ENCODE results near the gene CES4A.

Gene CES4A

DNA sequence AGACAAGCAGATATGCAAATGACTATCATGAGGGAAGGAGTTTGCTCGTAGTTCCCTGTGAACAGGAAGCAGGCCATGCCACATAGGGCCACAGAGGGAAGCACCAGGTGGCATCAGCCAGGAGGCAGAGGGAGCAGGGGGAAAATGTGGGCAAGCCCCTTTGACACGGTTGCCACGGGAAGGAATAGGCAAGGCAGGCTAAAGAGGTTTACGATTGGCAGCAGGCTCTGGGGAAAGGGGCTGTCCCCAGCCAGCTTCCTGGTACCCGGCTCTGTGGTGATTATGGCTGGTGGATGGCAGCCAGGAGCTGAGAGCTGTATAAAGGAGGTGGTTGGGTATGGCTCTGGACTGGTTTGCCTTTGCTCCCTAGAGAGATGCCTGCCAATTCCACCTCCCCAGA is 26.5 kb upstream of the CES4A start:
- DNase-seq: peak in 2 of 3 donors; percentile 48 to 52
- ChIA-PET CTCF (interaction anchor here (1.1 to 13.1 kb wide), 10 partner anchors 10 to 236 kb away, joined by 3 to 124 read pairs (median 4); partner anchors contain the start of genes B3GNT9 and CES4A), POLR2A (no interaction called here)
- no peaks in the 10 kb centered on the region for H3K9me3 ChIP-seq (ENCODE audit: control extremely low read depth in 1 of 5, control insufficient read depth in 4 of 5, insufficient read depth in 2 of 5, low read depth in 1 of 5, low read length in 4 of 5)
- WGBS (ENCODE audit: insufficient coverage): 0% methylated on average over 5 of the region's 5 CpGs
- H3K36me3 ChIP-seq (ENCODE audit: control insufficient read depth in 4 of 4, insufficient read depth in 4 of 4, low read length in 3 of 4): no peaks in the 10 kb centered on the region
- H3K4me1 ChIP-seq (ENCODE audit: control extremely low read depth in 1 of 4, control insufficient read depth in 4 of 4, insufficient read depth in 4 of 4, low read length in 3 of 4): peaks cover 0 to 18% (median 13%) of the 10 kb centered on the region in 4 experiments
- no peaks in the 10 kb centered on the region for H3K27me3 ChIP-seq (replicated peaks in 2 of 5; ENCODE audit: control insufficient read depth in 4 of 5, insufficient read depth in 5 of 5, low read length in 4 of 5)
- no peak overlapping the region for H3K27ac ChIP-seq (ENCODE audit: insufficient read depth in 1 of 2, low read depth in 1 of 2, low read length in 2 of 2, poor library complexity in 1 of 2, severe bottlenecking in 2 of 2)
- peak overlapping the region in 2 of 7 experiments; percentile 12 to 19 for H3K4me3 ChIP-seq (ENCODE audit: control insufficient read depth in 1 of 7, extremely low read depth in 1 of 7, insufficient read depth in 4 of 7, low read depth in 2 of 7, low read length in 6 of 7)

DNA sequence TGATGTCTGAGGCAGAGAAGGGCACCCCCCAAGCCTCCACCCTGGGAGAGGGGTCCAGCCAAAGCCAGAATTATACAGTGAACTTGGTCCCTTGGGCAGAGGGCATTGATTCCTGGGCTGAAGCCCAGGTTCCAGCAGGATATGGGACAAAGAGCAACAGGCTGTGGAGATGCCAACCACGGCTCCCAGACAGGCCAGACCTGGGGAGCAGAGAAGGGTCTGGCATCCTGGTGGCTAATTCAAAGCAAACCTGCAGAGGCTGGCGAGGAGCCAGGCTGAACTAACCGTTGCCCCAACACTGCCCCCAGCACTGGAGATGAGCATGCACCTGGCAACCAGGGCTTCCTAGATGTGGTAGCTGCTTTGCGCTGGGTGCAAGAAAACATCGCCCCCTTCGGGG is 24.3 kb upstream of the CES4A start:
- DNase-seq: no peak
- no peaks in the 10 kb centered on the region for H3K36me3 ChIP-seq (ENCODE audit: control insufficient read depth in 4 of 4, insufficient read depth in 4 of 4, low read length in 3 of 4)
- H3K4me1 ChIP-seq (ENCODE audit: control extremely low read depth in 1 of 4, control insufficient read depth in 4 of 4, insufficient read depth in 4 of 4, low read length in 3 of 4): peaks cover 0 to 18% (median 13%) of the 10 kb centered on the region in 4 experiments
- 92% methylated on average over 6 of the region's 6 CpGs for WGBS (ENCODE audit: insufficient coverage)
- ChIA-PET POLR2A (no interaction called here), CTCF (interaction anchor here (0.8 to 13.1 kb wide), 6 partner anchors 8 to 221 kb away, joined by 3 to 124 read pairs (median 6); no protein-coding TSS in a partner anchor)
- no peak overlapping the region for H3K27ac ChIP-seq (ENCODE audit: insufficient read depth in 1 of 2, low read depth in 1 of 2, low read length in 2 of 2, poor library complexity in 1 of 2, severe bottlenecking in 2 of 2)
- no peaks in the 10 kb centered on the region for H3K27me3 ChIP-seq (replicated peaks in 2 of 5; ENCODE audit: control insufficient read depth in 4 of 5, insufficient read depth in 5 of 5, low read length in 4 of 5)
- no peaks in the 10 kb centered on the region for H3K9me3 ChIP-seq (ENCODE audit: control extremely low read depth in 1 of 5, control insufficient read depth in 4 of 5, insufficient read depth in 2 of 5, low read depth in 1 of 5, low read length in 4 of 5)
- no peak overlapping the region for H3K4me3 ChIP-seq (ENCODE audit: control insufficient read depth in 1 of 7, extremely low read depth in 1 of 7, insufficient read depth in 4 of 7, low read depth in 2 of 7, low read length in 6 of 7)

DNA sequence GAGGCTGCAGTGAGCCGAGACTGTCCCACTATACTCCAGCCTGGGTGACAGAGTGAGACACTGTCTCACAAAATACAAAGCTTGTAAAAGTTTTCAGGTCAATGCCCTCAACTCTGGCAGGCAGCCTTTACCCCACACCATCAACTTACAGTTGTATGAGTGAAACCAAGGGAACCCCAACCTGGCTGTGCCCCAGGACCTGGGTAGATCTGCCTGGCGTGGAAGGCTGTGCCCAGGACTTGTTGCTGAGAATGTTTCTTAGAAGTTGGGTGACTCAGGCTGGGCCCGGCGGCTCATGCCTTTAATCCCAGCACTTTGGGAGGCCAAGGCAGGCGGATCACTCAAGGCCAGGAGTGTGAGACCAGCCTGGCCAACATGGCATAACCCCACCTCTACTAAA is 19.5 kb upstream of the CES4A start:
- ChIA-PET CTCF (interaction anchor here (0.6 to 12.2 kb wide), 4 partner anchors 7 to 191 kb away, joined by 3 to 124 read pairs (median 4); partner anchors contain the start of genes CES3, FBXL8 and TRADD), POLR2A (no interaction called here)
- H3K27ac ChIP-seq (ENCODE audit: insufficient read depth in 1 of 2, low read depth in 1 of 2, low read length in 2 of 2, poor library complexity in 1 of 2, severe bottlenecking in 2 of 2): no peak overlapping the region
- no peak overlapping the region for H3K4me3 ChIP-seq (ENCODE audit: control insufficient read depth in 1 of 7, extremely low read depth in 1 of 7, insufficient read depth in 4 of 7, low read depth in 2 of 7, low read length in 6 of 7)
- H3K9me3 ChIP-seq (ENCODE audit: control extremely low read depth in 1 of 5, control insufficient read depth in 4 of 5, insufficient read depth in 2 of 5, low read depth in 1 of 5, low read length in 4 of 5): no peaks in the 10 kb centered on the region
- peaks cover 0 to 3% (median 0%) of the 10 kb centered on the region in 5 experiments for H3K27me3 ChIP-seq (replicated peaks in 2 of 5; ENCODE audit: control insufficient read depth in 4 of 5, insufficient read depth in 5 of 5, low read length in 4 of 5)
- peaks cover 0 to 2% (median 0%) of the 10 kb centered on the region in 4 experiments for H3K36me3 ChIP-seq (ENCODE audit: control insufficient read depth in 4 of 4, insufficient read depth in 4 of 4, low read length in 3 of 4)
- H3K4me1 ChIP-seq (ENCODE audit: control extremely low read depth in 1 of 4, control insufficient read depth in 4 of 4, insufficient read depth in 4 of 4, low read length in 3 of 4): no peaks in the 10 kb centered on the region
- DNase-seq: no peak
- 100% methylated on average over 3 of the region's 5 CpGs for WGBS (ENCODE audit: insufficient coverage)

DNA sequence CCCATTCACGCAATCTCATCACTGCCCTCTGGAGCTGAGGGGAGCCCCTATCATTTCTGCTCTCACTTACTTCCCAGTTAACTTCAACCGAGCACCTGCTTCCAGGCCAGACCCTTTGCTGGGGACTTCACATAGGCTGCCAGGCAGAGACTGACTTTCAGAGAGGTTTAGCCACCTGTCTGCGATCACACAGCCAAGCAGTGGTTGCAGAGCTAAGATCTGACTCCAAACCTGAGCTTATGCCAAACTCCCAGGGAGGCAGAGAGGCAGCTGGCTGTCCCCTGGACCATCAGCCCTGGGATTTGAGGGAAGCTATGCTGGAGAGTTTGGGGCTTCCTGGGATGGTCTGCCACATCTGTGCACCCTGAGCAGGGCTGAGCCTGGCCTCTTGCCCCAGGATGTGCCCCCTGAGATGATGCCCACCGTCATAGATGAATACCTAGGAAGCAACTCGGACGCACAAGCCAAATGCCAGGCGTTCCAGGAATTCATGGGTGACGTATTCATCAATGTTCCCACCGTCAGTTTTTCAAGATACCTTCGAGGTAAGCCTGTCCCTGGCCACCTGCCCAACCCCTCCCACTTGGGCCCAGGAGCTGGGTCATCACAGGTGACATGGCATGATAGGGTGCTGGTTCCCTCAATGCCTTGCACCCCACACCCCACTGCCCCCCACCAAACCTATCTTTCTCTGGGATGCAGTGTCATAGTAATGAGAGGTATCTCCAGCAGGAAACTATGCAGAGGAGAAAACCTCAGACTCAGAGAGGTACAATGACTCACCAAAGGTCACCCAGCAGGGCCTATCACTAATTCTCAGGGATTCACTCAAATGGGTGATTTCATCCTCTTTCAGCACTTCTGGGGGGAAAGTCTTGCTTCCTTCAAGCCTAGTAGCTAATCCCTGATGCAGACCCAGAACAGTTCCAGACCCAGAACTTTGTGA is 17.3 kb upstream of the CES4A start:
- no peaks in the 10 kb centered on the region for H3K9me3 ChIP-seq (ENCODE audit: control extremely low read depth in 1 of 5, control insufficient read depth in 4 of 5, insufficient read depth in 2 of 5, low read depth in 1 of 5, low read length in 4 of 5)
- no peak for DNase-seq
- peaks cover 0 to 1% (median 0%) of the 10 kb centered on the region in 4 experiments for H3K4me1 ChIP-seq (ENCODE audit: control extremely low read depth in 1 of 4, control insufficient read depth in 4 of 4, insufficient read depth in 4 of 4, low read length in 3 of 4)
- ChIA-PET CTCF (interaction anchor here (1.0 to 12.2 kb wide), 8 partner anchors 8 to 188 kb away, joined by 3 to 124 read pairs (median 4); partner anchors contain the start of genes CES3, FBXL8 and TRADD), POLR2A (no interaction called here)
- no peak overlapping the region for H3K4me3 ChIP-seq (ENCODE audit: control insufficient read depth in 1 of 7, extremely low read depth in 1 of 7, insufficient read depth in 4 of 7, low read depth in 2 of 7, low read length in 6 of 7)
- peaks cover 0 to 2% (median 0%) of the 10 kb centered on the region in 4 experiments for H3K36me3 ChIP-seq (ENCODE audit: control insufficient read depth in 4 of 4, insufficient read depth in 4 of 4, low read length in 3 of 4)
- H3K27ac ChIP-seq (ENCODE audit: insufficient read depth in 1 of 2, low read depth in 1 of 2, low read length in 2 of 2, poor library complexity in 1 of 2, severe bottlenecking in 2 of 2): no peak overlapping the region
- 90% methylated on average over 10 of the region's 10 CpGs for WGBS (ENCODE audit: insufficient coverage)
- H3K27me3 ChIP-seq (replicated peaks in 2 of 5; ENCODE audit: control insufficient read depth in 4 of 5, insufficient read depth in 5 of 5, low read length in 4 of 5): peaks cover 0 to 5% (median 0%) of the 10 kb centered on the region in 5 experiments

DNA sequence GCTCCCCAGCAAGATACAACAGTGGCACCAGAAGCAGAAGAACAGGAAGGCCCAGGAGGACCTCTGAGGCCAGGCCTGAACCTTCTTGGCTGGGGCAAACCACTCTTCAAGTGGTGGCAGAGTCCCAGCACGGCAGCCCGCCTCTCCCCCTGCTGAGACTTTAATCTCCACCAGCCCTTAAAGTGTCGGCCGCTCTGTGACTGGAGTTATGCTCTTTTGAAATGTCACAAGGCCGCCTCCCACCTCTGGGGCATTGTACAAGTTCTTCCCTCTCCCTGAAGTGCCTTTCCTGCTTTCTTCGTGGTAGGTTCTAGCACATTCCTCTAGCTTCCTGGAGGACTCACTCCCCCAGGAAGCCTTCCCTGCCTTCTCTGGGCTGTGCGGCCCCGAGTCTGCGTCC is 15.4 kb upstream of the CES4A start:
- CTCF ChIA-PET: interaction anchor here (0.7 to 12.2 kb wide), 4 partner anchors 10 to 190 kb away, joined by 3 to 124 read pairs (median 4); partner anchors contain the start of gene CES3
- H3K9me3 ChIP-seq (ENCODE audit: control extremely low read depth in 1 of 5, control insufficient read depth in 4 of 5, insufficient read depth in 2 of 5, low read depth in 1 of 5, low read length in 4 of 5): no peaks in the 10 kb centered on the region
- H3K36me3 ChIP-seq (ENCODE audit: control insufficient read depth in 4 of 4, insufficient read depth in 4 of 4, low read length in 3 of 4): peaks cover 0 to 2% (median 0%) of the 10 kb centered on the region in 4 experiments
- H3K4me3 ChIP-seq (ENCODE audit: control insufficient read depth in 1 of 7, extremely low read depth in 1 of 7, insufficient read depth in 4 of 7, low read depth in 2 of 7, low read length in 6 of 7): no peak overlapping the region
- no peak for DNase-seq
- POLR2A ChIA-PET: no interaction called here
- WGBS (ENCODE audit: insufficient coverage): 91% methylated on average over 9 of the region's 9 CpGs
- no peak overlapping the region for H3K27ac ChIP-seq (ENCODE audit: insufficient read depth in 1 of 2, low read depth in 1 of 2, low read length in 2 of 2, poor library complexity in 1 of 2, severe bottlenecking in 2 of 2)
- peaks cover 0 to 1% (median 0%) of the 10 kb centered on the region in 4 experiments for H3K4me1 ChIP-seq (ENCODE audit: control extremely low read depth in 1 of 4, control insufficient read depth in 4 of 4, insufficient read depth in 4 of 4, low read length in 3 of 4)
- peaks cover 0 to 5% (median 0%) of the 10 kb centered on the region in 5 experiments for H3K27me3 ChIP-seq (replicated peaks in 2 of 5; ENCODE audit: control insufficient read depth in 4 of 5, insufficient read depth in 5 of 5, low read length in 4 of 5)

DNA sequence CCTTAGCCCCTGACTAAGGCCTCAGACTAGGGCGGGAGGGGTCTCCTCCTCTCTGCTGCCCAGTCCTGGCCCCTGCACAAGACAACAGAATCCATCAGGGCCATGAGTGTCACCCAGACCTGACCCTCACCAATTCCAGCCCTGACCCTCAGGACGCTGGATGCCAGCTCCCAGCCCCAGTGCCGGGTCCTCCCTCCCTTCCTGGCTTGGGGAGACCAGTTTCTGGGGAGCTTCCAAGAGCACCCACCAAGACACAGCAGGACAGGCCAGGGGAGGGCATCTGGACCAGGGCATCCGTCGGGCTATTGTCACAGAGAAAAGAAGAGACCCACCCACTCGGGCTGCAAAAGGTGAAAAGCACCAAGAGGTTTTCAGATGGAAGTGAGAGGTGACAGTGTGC is 14.7 kb upstream of the CES4A start:
- no peak overlapping the region for H3K27ac ChIP-seq (ENCODE audit: insufficient read depth in 1 of 2, low read depth in 1 of 2, low read length in 2 of 2, poor library complexity in 1 of 2, severe bottlenecking in 2 of 2)
- peaks cover 0 to 2% (median 0%) of the 10 kb centered on the region in 4 experiments for H3K36me3 ChIP-seq (ENCODE audit: control insufficient read depth in 4 of 4, insufficient read depth in 4 of 4, low read length in 3 of 4)
- H3K27me3 ChIP-seq (replicated peaks in 2 of 5; ENCODE audit: control insufficient read depth in 4 of 5, insufficient read depth in 5 of 5, low read length in 4 of 5): peaks cover 0 to 5% (median 0%) of the 10 kb centered on the region in 5 experiments
- CTCF ChIA-PET: interaction anchor here (1.4 to 12.2 kb wide), 4 partner anchors 12 to 162 kb away, joined by 4 to 124 read pairs (median 6); partner anchors contain the start of gene CES3
- POLR2A ChIA-PET: interaction anchor here (0.6 kb wide), 1 partner anchor 20 kb away, joined by 3 read pairs; no protein-coding TSS in a partner anchor
- H3K4me1 ChIP-seq (ENCODE audit: control extremely low read depth in 1 of 4, control insufficient read depth in 4 of 4, insufficient read depth in 4 of 4, low read length in 3 of 4): peaks cover 0 to 1% (median 0%) of the 10 kb centered on the region in 4 experiments
- no peaks in the 10 kb centered on the region for H3K9me3 ChIP-seq (ENCODE audit: control extremely low read depth in 1 of 5, control insufficient read depth in 4 of 5, insufficient read depth in 2 of 5, low read depth in 1 of 5, low read length in 4 of 5)
- no peak for DNase-seq
- no peak overlapping the region for H3K4me3 ChIP-seq (ENCODE audit: control insufficient read depth in 1 of 7, extremely low read depth in 1 of 7, insufficient read depth in 4 of 7, low read depth in 2 of 7, low read length in 6 of 7)
- 97% methylated on average over 4 of the region's 6 CpGs for WGBS (ENCODE audit: insufficient coverage)
